OCI-LY7 (cell line): ENCODE measurements around the gene MAVS. TPM values are rescaled to one million over a fixed set of nuclear protein-coding genes. Genes with fewer than 3 reads are reported as not detected.

Experiments
- BruUV-seq: library from RNA; stranded (reverse); fragments of 400-500 nt; replicated peaks from 2 replicates; lab custom pipeline; 2021; lab: Mats Ljungman, UMichigan
- CTCF ChIA-PET: fragments of 300-600 bp; sonication (Branson Sonifier 250); formaldehyde crosslinking; loops from one replicate; lab custom pipeline; 2022; ENCODE audit warnings: antibody characterized with exemption; ENCODE audit not compliant: unreplicated experiment; lab: Charles Lee
- POLR2A ChIA-PET: fragments of 300-600 bp; sonication (Branson Sonifier 250); formaldehyde crosslinking; loops from one replicate; lab custom pipeline; 2022; ENCODE audit warnings: antibody characterized with exemption; lab: Charles Lee
- DNase-seq: peaks from one replicate; pipeline ENCODE4 v3.0.0-alpha.2; 2015; ENCODE audit warnings: low spot score
- H2AFZ ChIP-seq: fragments of 200-600 bp; sonication (generic), shearing (Covaris generic); 2 replicates; pipeline ENCODE4 v1.6.1; 2014; ENCODE audit warnings: mild to moderate bottlenecking, antibody characterized with exemption, low read length, moderate library complexity
- H3K27ac ChIP-seq: fragments of 200-600 bp; sonication (generic); 2 replicates; pipeline ENCODE4 v1.5.1; 2014; ENCODE audit warnings: mixed run types, low read depth, mild to moderate bottlenecking, moderate library complexity, low read length, inconsistent platforms; ENCODE audit not compliant: poor library complexity, severe bottlenecking
- H3K36me3 ChIP-seq: fragments of 200-600 bp; sonication (generic); 2 replicates; pipeline ENCODE4 v1.6.1; 2014; ENCODE audit warnings: mild to moderate bottlenecking, antibody characterized with exemption, low read length, moderate library complexity, mixed read lengths; ENCODE audit not compliant: insufficient read depth
- H3K4me1 ChIP-seq: fragments of 200-600 bp; sonication (generic); 2 replicates; pipeline ENCODE4 v1.5.1; 2014; ENCODE audit warnings: mild to moderate bottlenecking, low read length; ENCODE audit not compliant: insufficient read depth, poor library complexity, severe bottlenecking
- H3K4me2 ChIP-seq: fragments of 200-600 bp; sonication (generic); 2 replicates; pipeline ENCODE4 v1.6.1; 2014; ENCODE audit warnings: mild to moderate bottlenecking, low read length
- H3K4me3 ChIP-seq: fragments of 200-600 bp; sonication (generic); 2 replicates; pipeline ENCODE4 v1.5.1; 2014; ENCODE audit warnings: mild to moderate bottlenecking, low read depth, low read length; ENCODE audit not compliant: poor library complexity, severe bottlenecking
- H3K79me2 ChIP-seq: fragments of 200-600 bp; sonication (generic); 2 replicates; pipeline ENCODE4 v1.6.1; 2016; ENCODE audit warnings: low read depth, mild to moderate bottlenecking, low read length, moderate library complexity, mixed read lengths; ENCODE audit not compliant: insufficient read depth
- H3K9me2 ChIP-seq: fragments of 200-600 bp; sonication (generic); 2 replicates; pipeline ENCODE4 v1.6.1; 2016; ENCODE audit warnings: mild to moderate bottlenecking, low read length, mixed read lengths; ENCODE audit not compliant: insufficient read depth
- H3K9me3 ChIP-seq: fragments of 200-600 bp; sonication (generic); 2 replicates; pipeline ENCODE4 v1.6.1; 2014; ENCODE audit warnings: mild to moderate bottlenecking, mixed run types, low read length, mixed read lengths
- H4K20me1 ChIP-seq: fragments of 200-600 bp; sonication (generic); 2 replicates; pipeline ENCODE4 v1.6.1; 2014; ENCODE audit warnings: mild to moderate bottlenecking, antibody characterized with exemption, low read length, moderate library complexity, mixed read lengths; ENCODE audit not compliant: insufficient read depth
- CTCF ChIP-seq: fragments of 200-600 bp; sonication (generic); conservative IDR thresholded peaks from 2 replicates; pipeline ENCODE4 v1.5.1; 2014; ENCODE audit warnings: mild to moderate bottlenecking, antibody characterized with exemption, low read length, moderate library complexity, mixed read lengths
- EZH2phosphoT487 ChIP-seq: fragments of 200-600 bp; sonication (generic); IDR thresholded peaks from 2 replicates; pipeline ENCODE4 v1.6.1; 2018; ENCODE audit warnings: low read depth, borderline replicate concordance, mild to moderate bottlenecking, mixed run types, antibody characterized with exemption, low read length, moderate library complexity, mixed read lengths
- intact Hi-C: fragments of 100-400 bp; cut with micrococcal nuclease; formaldehyde crosslinking; loops from one replicate; pipeline ENCODE4 v1.10.0; 2022; ENCODE audit not compliant: unreplicated experiment
- total RNA-seq, 2 experiments: library from RNA; depleted of rRNA in 1 of 2; stranded (reverse); fragments of >200 nt in 1 of 2; shearing (Covaris generic) in 1 of 2; gene quantifications; 2 replicates each; pipeline ENCODE4 v1.2.3, GENCODE V29; 2014 to 2022

Gene MAVS
- total RNA-seq, 2 experiments from 2014 or later, result 19.8 to 35.5 TPM

GRCh38 chr20:3874194-3874844 lies 27.7 kb downstream of the MAVS start:
- no peak overlapping the region for H3K4me2 ChIP-seq
- H3K9me2 ChIP-seq, result no peaks in the 10 kb centered on the region
- peaks cover 46% of the 10 kb centered on the region for H3K36me3 ChIP-seq
- TF ChIP-seq CTCF (no peak), EZH2phosphoT487 (no peak)
- no peaks in the 10 kb centered on the region for H4K20me1 ChIP-seq
- H3K4me3 ChIP-seq, result no peak overlapping the region
- no peak overlapping the region for H3K27ac ChIP-seq
- no peaks in the 10 kb centered on the region for H3K9me3 ChIP-seq
- ChIA-PET CTCF (no interaction called here), POLR2A (interaction anchor here (2.2 kb wide), 1 partner anchor 14 kb away, joined by 6 read pairs; no protein-coding TSS in a partner anchor)
- intact Hi-C loops, result no loop called here
- no peak for DNase-seq
- BruUV-seq, result no TSS peak
- H2AFZ ChIP-seq, result no peak overlapping the region
- no peaks in the 10 kb centered on the region for H3K79me2 ChIP-seq
- H3K4me1 ChIP-seq, result no peaks in the 10 kb centered on the region

- H3K9me3 ChIP-seq, result no peaks in the 10 kb centered on the region
- no peak overlapping the region for H3K27ac ChIP-seq
- no peak overlapping the region for H3K4me3 ChIP-seq
- intact Hi-C loops, result no loop called here
- no peaks in the 10 kb centered on the region for H3K79me2 ChIP-seq
- no peak overlapping the region for H2AFZ ChIP-seq
- no TSS peak for BruUV-seq
- CTCF ChIA-PET, result interaction anchor here (0.6 kb wide), 1 partner anchor 375 kb away, joined by 3 read pairs; no protein-coding TSS in a partner anchor
- TF ChIP-seq EZH2phosphoT487 (no peak), CTCF (no peak)
- no peak for DNase-seq
- peaks cover 51% of the 10 kb centered on the region for H3K36me3 ChIP-seq
- POLR2A ChIA-PET, result interaction anchor here (0.6 to 2.2 kb wide), 3 partner anchors 9 to 192 kb away, joined by 3 to 7 read pairs (median 6); no protein-coding TSS in a partner anchor
- H3K4me2 ChIP-seq, result no peak overlapping the region
- H3K9me2 ChIP-seq, result no peaks in the 10 kb centered on the region
- no peaks in the 10 kb centered on the region for H3K4me1 ChIP-seq
- no peaks in the 10 kb centered on the region for H4K20me1 ChIP-seq
Measured at GRCh38 chr20:3875378-3875974, 28.8 kb downstream of the MAVS start.

GRCh38 chr20:3876000-3876399 lies 29.4 kb downstream of the MAVS start:
- Histone ChIP-seq H3K36me3 (peaks cover 51% of the 10 kb centered on the region), H3K9me3 (no peaks in the 10 kb centered on the region), H4K20me1 (no peaks in the 10 kb centered on the region), H3K4me3 (no peak overlapping the region), H3K4me2 (no peak overlapping the region), H2AFZ (no peak overlapping the region), H3K27ac (no peak overlapping the region), H3K9me2 (no peaks in the 10 kb centered on the region), H3K4me1 (no peaks in the 10 kb centered on the region), H3K79me2 (no peaks in the 10 kb centered on the region)
- TF ChIP-seq EZH2phosphoT487 (no peak), CTCF (no peak)
- BruUV-seq, result no TSS peak
- ChIA-PET POLR2A (interaction anchor here (0.6 to 2.2 kb wide), 3 partner anchors 8 to 193 kb away, joined by 3 to 7 read pairs (median 6); no protein-coding TSS in a partner anchor), CTCF (no interaction called here)
- intact Hi-C loops, result no loop called here
- DNase-seq, result no peak
